PC-9 (cell line): Measurements from ENCODE around the gene PRPF8.

Experiments used
- EZH2 ChIP-seq: fragments of 200-600 bp; sonication (generic); IDR thresholded peaks from 2 replicates; pipeline ENCODE4 v1.8.0; 2017; ENCODE audit warnings: antibody characterized with exemption, low read depth
- TF ChIP-seq, protein P1 (sequence below): fragments of 200-600 bp; sonication (generic); conservative IDR thresholded peaks from 2 replicates; pipeline ENCODE4 v1.6.1; 2017; ENCODE audit warnings: mixed run types, antibody characterized with exemption, mild to moderate bottlenecking, moderate library complexity

- TF ChIP-seq, protein P1, sequence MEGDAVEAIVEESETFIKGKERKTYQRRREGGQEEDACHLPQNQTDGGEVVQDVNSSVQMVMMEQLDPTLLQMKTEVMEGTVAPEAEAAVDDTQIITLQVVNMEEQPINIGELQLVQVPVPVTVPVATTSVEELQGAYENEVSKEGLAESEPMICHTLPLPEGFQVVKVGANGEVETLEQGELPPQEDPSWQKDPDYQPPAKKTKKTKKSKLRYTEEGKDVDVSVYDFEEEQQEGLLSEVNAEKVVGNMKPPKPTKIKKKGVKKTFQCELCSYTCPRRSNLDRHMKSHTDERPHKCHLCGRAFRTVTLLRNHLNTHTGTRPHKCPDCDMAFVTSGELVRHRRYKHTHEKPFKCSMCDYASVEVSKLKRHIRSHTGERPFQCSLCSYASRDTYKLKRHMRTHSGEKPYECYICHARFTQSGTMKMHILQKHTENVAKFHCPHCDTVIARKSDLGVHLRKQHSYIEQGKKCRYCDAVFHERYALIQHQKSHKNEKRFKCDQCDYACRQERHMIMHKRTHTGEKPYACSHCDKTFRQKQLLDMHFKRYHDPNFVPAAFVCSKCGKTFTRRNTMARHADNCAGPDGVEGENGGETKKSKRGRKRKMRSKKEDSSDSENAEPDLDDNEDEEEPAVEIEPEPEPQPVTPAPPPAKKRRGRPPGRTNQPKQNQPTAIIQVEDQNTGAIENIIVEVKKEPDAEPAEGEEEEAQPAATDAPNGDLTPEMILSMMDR, result no peak
- no peak for TF ChIP-seq EZH2
Measured at GRCh38 chr17:1683459-1683858, 1.2 kb downstream of the PRPF8 start.
